Measurements from ENCODE around the gene PTPRS. TPM values are rescaled to one million over a fixed set of nuclear protein-coding genes. Genes with fewer than 3 reads are reported as not detected.
A peak's percentile ranks its signal among the peaks of the same experiment; 100 is the strongest.

The PTPRS gene
- total and polyA plus RNA-seq, 2 of the 13 experiments (the other 11 are each of a cell fraction or from before 2014, with no cell fraction given) = 32.7 to 43.9 TPM

GRCh38 chr19:5340637-5341447, at the start of gene PTPRS (continued):
- peak; percentile 39; the same call in 1 of the 2 replicates for TF ChIP-seq HOMEZ (CRISPR knock-in tag; IDR thresholded peaks at IDR 0.05; ENCODE audit: low read depth)
- peak; percentile 96; the same call in 1 of the 2 replicates for TF ChIP-seq ZNF747 (CRISPR knock-in tag; IDR thresholded peaks at IDR 0.05; ENCODE audit: borderline replicate concordance)
- peak in 1 of 2 experiments; percentile 87; a peak in 2 of 4 replicates for TF ChIP-seq ATF4 (CRISPR knock-in tag; IDR thresholded peaks at IDR 0.05)
- TF ChIP-seq SATB2 (CRISPR knock-in tag; IDR thresholded peaks at IDR 0.05) = peak; percentile 98
- peak; percentile 72; the same call in 1 of the 2 replicates for TF ChIP-seq ZNF350 (CRISPR knock-in tag; IDR thresholded peaks at IDR 0.05; ENCODE audit: borderline replicate concordance, low read depth)
- no peak for TF ChIP-seq HMGA1 (CRISPR knock-in tag; conservative IDR thresholded peaks at IDR 0.05)
- TF ChIP-seq LBX2 (CRISPR knock-in tag; IDR thresholded peaks at IDR 0.05; ENCODE audit: borderline replicate concordance) = peak; percentile 100
- peak; percentile 89; the same call in 1 of the 2 replicates for TF ChIP-seq ZNF674 (CRISPR knock-in tag; IDR thresholded peaks at IDR 0.05; ENCODE audit: low read depth)
- peak; percentile 96 for TF ChIP-seq DMTF1 (CRISPR knock-in tag; IDR thresholded peaks at IDR 0.05)
- TF ChIP-seq TARDBP (CRISPR knock-in tag; IDR thresholded peaks at IDR 0.05) = no peak
- TF ChIP-seq ATF7 (IDR thresholded peaks at IDR 0.05) = no peak
- TF ChIP-seq ATF7 (CRISPR knock-in tag; IDR thresholded peaks at IDR 0.05) = peak; percentile 90
- peak; percentile 74; the same call in 1 of the 2 replicates for TF ChIP-seq PRDM4 (CRISPR knock-in tag; IDR thresholded peaks at IDR 0.05; ENCODE audit: borderline replicate concordance)
- no peak for TF ChIP-seq ZNF24 (IDR thresholded peaks at IDR 0.05)
- peak; percentile 98 for TF ChIP-seq TEAD2 (CRISPR knock-in tag; IDR thresholded peaks at IDR 0.05)
- peak; percentile 99 for TF ChIP-seq ZNF543 (CRISPR knock-in tag; IDR thresholded peaks at IDR 0.05)
- TF ChIP-seq TERF1 (CRISPR knock-in tag; IDR thresholded peaks at IDR 0.05) = peak; percentile 99
- peak; percentile 80; the same call in 1 of the 2 replicates for TF ChIP-seq IRF2 (CRISPR knock-in tag; IDR thresholded peaks at IDR 0.05)

All from HepG2 (cell line).